T-helper 1 cell treated with Interleukin-12 subunit alpha and Interleukin-12 subunit beta and Interleukin-4 antibody, amounts not matched to agents 30 μg/mL and 1 μg/mL, for 36 hours (primary cell): ENCODE measurements around the gene PEF1.

Source experiments
- H3K27ac Mint-ChIP-seq: one replicate; pipeline ENCODE4 v1.8.0; 2021; ENCODE audit warnings: mild to moderate bottlenecking, mixed read lengths
- H3K27me3 Mint-ChIP-seq: one replicate; pipeline ENCODE4 v1.8.0; 2021; ENCODE audit warnings: low read depth, mixed read lengths
- H3K36me3 Mint-ChIP-seq: one replicate; pipeline ENCODE4 v1.8.0; 2021; ENCODE audit warnings: low read depth, mixed read lengths
- H3K4me1 Mint-ChIP-seq: one replicate; pipeline ENCODE4 v1.8.0; 2021; ENCODE audit warnings: low read depth, mixed read lengths
- H3K4me3 Mint-ChIP-seq: one replicate; pipeline ENCODE4 v1.8.0; 2021; ENCODE audit warnings: mild to moderate bottlenecking, moderate library complexity, mixed read lengths
- H3K9me3 Mint-ChIP-seq: one replicate; pipeline ENCODE4 v1.8.0; 2021; ENCODE audit warnings: mixed read lengths

PEF1 gene

DNA sequence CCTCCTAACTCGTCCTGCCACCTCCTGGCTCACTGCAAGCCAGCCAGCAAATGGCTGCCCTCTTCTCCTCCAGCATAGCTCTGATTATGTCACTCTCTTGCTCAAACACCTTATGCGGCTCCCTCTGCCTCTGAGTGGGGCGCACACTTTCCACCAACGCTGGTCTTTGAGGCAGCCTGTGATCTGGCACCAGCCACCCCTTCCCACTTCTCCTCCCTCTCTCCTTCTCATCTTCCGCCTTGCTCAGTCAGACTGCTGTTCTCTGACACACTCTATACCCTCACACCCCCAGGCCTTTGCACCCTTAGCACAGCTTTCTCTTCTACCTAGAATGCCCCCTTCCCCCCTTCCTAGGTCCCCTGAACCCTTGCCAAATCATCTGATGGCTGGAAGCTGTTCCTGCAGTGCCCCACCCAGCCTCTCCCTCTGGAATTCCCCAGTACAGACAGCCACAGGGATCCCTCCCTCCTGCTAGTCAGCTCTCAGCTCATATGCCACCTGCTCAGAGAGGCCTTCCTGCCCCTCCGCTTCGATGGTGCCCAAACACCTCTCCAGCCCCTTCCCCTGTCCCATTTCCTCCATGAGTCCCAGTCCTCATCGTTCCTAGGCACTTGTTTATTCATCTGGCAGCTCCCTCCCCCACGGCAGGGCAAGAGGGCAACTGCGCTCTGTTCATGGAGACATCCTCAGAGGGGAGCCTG is 21.7 kb upstream of the PEF1 start:
- no peak overlapping the region for H3K27ac Mint-ChIP-seq
- H3K4me1 Mint-ChIP-seq: peaks cover 9% of the 10 kb centered on the region

DNA sequence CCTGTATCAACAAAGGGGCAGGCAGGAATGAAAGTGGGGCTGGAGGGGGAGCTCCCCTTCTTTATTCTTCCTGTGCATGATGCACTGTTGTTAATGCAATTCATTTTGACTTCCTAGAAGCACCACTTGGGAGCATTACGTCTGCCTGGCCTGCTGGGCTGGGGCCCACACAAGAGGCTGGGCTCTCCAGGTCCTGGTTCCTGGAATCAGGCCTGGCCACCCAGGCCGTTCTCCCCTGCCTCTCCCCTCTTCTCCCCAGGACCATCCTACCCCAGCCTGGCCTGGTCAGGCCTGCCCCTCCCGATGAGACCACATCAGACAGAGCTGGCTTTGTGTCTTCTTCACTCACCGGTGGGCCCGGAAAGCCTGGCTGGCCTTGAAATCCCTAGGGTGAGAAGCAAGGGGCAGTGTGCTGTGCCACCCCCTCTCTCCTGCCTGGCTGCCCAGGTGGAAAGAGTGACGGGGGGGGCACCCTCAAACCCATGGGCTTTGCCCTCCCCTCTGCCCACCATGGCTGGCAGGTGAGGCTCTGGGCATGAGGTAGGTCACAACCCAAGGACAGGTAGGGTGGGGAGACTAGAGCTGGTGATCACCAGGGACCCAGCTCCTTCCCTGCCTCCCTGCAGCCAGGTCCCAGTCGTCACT is 20.7 kb upstream of the PEF1 start:
- H3K36me3 Mint-ChIP-seq: no peaks in the 10 kb centered on the region
- H3K27ac Mint-ChIP-seq: no peak overlapping the region
- H3K4me1 Mint-ChIP-seq: peaks cover 9% of the 10 kb centered on the region
- no peaks in the 10 kb centered on the region for H3K9me3 Mint-ChIP-seq
- no peak overlapping the region for H3K4me3 Mint-ChIP-seq
- peaks cover 18% of the 10 kb centered on the region for H3K27me3 Mint-ChIP-seq

More for the DNA sequence above, 21.7 kb upstream of the PEF1 start:
- H3K27me3 Mint-ChIP-seq: peaks cover 25% of the 10 kb centered on the region
- no peak overlapping the region for H3K4me3 Mint-ChIP-seq
- H3K36me3 Mint-ChIP-seq: no peaks in the 10 kb centered on the region
- no peaks in the 10 kb centered on the region for H3K9me3 Mint-ChIP-seq

DNA sequence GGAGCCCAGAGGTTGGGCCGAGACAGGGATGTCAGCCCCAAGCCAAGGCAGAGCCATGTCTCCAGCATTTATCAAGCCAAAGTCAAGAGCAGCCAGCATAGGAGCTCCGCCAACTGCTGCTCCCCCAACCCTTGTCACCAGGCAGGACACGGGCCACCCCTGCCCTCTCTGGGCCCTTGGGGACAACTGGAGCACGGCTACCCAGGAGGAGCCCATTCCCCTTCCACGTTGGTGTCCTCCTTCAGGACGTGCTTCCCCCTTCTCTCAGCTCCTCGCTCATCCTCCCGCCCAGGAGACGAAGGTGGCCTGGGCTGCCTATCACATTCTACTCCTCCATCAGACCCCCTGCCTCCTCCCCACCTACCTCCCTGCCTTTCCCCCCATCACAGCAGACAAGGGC is 19.9 kb upstream of the PEF1 start:
- Mint-ChIP-seq H3K36me3 (no peaks in the 10 kb centered on the region), H3K27me3 (peaks cover 9% of the 10 kb centered on the region), H3K4me3 (no peak overlapping the region), H3K27ac (no peak overlapping the region), H3K9me3 (no peaks in the 10 kb centered on the region), H3K4me1 (peaks cover 3% of the 10 kb centered on the region)

DNA sequence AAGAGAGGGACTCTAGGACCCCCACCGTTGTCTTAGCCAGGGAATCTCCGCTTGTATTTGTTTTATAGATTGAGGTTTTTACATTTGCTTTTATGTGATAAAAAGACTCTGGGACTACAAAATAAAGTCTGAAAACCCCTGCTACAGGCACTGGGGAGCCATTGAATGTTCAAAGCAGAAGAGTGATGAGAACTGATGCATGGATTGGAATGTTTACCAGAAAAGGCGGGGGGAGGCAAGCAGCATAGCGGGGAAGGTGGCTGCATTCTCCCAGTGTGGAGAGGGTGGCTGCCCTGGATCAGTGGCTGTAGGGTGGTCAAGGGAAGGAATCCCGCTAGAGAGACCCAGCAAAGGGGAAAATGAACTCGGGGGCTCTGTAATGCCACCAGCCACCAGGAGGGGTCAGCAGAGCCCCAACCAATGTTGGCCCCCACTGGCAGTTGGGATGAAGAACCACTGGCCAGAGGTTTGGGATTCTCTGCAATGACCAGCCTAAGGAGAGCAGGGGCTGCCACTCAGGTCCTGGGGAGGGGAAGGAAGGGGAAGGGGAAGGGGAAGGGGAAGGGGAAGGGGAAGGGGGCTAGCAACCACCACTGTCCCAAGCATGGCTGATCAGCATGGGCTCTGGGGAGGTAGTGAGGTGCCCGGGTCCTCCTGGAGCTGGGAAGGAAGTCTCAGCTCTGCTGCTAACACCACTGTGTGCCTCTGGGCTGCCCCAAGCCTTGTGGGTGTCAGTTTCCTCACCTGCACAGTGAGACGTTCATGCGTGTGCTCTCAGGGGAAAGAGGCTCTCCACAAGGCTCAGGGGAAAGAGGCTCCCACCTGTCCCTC is 19.2 kb upstream of the PEF1 start:
- no peak overlapping the region for H3K4me3 Mint-ChIP-seq
- no peaks in the 10 kb centered on the region for H3K36me3 Mint-ChIP-seq
- H3K27ac Mint-ChIP-seq: no peak overlapping the region
- no peaks in the 10 kb centered on the region for H3K9me3 Mint-ChIP-seq
- no peaks in the 10 kb centered on the region for H3K4me1 Mint-ChIP-seq
- H3K27me3 Mint-ChIP-seq: peaks cover 5% of the 10 kb centered on the region

DNA sequence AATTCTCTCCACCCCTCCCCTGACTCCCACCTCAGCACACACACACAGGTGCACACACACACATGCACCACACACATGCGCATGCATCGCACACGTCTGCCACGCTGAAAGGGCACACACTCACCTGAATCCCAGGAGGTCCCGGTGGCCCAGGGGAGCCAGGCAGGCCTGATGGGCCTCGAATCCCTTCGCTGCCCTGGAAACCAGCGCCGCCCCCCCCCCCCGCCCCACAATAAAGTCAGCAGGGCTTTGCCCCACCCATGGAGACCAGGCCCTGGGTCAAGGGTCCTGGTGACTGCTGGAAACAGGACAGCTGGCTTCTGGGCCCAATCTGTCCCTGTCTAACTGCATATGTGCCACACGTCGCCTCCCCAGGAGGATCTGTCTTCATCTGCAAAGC is 17.8 kb upstream of the PEF1 start:
- no peak overlapping the region for H3K27ac Mint-ChIP-seq
- no peaks in the 10 kb centered on the region for H3K36me3 Mint-ChIP-seq
- H3K4me3 Mint-ChIP-seq: no peak overlapping the region
- H3K9me3 Mint-ChIP-seq: no peaks in the 10 kb centered on the region
- H3K27me3 Mint-ChIP-seq: peaks cover 5% of the 10 kb centered on the region
- no peaks in the 10 kb centered on the region for H3K4me1 Mint-ChIP-seq

DNA sequence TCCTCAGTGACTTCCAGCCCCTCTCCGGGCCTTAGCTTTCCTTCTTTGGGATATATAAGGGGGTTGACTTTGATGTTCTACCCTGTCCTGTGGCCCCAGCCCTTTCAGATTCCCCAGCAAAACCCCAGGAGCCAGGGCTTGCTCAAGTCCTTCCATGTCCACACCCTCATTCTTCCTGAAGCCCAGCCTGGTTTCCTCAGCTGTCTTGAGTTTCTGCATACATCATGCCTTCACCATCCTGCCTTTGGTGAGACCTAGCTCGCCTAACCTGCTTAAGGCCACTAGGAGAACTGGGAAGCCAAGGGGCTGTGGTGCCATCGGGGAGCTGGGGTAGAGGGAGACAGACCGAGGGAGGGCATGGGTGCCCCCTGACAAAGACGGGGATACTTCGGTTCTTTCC is 17.2 kb upstream of the PEF1 start:
- no peaks in the 10 kb centered on the region for H3K4me1 Mint-ChIP-seq
- no peaks in the 10 kb centered on the region for H3K9me3 Mint-ChIP-seq
- H3K4me3 Mint-ChIP-seq: no peak overlapping the region
- peaks cover 5% of the 10 kb centered on the region for H3K27me3 Mint-ChIP-seq
- no peak overlapping the region for H3K27ac Mint-ChIP-seq
- H3K36me3 Mint-ChIP-seq: no peaks in the 10 kb centered on the region

DNA sequence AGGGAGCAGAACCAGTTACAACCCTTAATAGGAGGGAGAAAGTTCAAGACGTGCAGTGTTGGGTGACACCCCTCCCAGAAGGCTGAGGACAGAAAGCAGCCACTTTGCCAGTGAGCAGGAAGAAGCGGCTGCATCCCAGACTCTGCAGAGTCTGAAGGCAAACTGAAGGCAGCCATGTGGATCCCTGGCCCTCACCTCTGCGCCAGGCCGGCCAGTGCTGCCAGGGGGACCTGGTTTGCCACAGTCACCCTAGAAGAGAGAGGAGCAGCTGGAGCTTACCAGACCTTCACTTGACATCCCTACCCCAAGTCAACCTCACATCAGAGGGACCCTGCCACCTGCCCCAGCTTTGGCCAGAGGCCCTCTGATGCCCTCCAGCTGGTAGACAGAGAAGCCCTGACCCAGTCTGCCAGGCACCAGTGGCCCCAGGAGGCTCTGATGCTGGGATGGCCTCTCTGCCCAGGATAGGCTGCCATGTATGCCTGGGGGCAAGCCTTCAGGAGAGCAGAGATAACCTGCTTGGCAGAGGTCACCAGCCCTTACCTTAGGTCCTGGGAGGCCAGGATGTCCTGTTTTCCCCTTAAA is 16.3 kb upstream of the PEF1 start:
- H3K4me1 Mint-ChIP-seq: no peaks in the 10 kb centered on the region

DNA sequence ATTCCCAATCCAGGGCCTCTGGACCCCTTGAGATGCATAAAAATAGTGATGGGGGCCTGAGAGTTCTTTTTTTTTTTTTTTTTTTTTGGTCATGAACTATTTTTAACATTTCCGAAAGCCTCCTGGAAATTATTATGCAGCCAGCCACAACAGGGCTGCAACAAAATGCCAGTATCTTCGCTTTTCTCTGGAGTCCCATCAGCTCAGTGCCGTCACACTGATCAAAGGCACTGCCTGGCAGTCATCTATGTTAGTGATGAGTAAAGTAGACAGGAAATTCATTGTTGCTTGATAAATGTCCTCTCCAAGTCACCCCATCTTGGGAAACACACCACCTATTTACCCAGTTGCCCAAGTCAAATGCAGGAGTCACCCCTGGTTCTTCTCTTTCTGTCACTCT is 15.2 kb upstream of the PEF1 start:
- H3K27ac Mint-ChIP-seq: no peak overlapping the region
- H3K36me3 Mint-ChIP-seq: no peaks in the 10 kb centered on the region
- no peaks in the 10 kb centered on the region for H3K4me1 Mint-ChIP-seq
- no peaks in the 10 kb centered on the region for H3K9me3 Mint-ChIP-seq
- H3K27me3 Mint-ChIP-seq: peaks cover 12% of the 10 kb centered on the region
- no peak overlapping the region for H3K4me3 Mint-ChIP-seq

More for the DNA sequence above, 16.3 kb upstream of the PEF1 start:
- H3K4me3 Mint-ChIP-seq: no peak overlapping the region
- no peaks in the 10 kb centered on the region for H3K36me3 Mint-ChIP-seq
- no peak overlapping the region for H3K27ac Mint-ChIP-seq
- H3K9me3 Mint-ChIP-seq: no peaks in the 10 kb centered on the region
- peaks cover 5% of the 10 kb centered on the region for H3K27me3 Mint-ChIP-seq

DNA sequence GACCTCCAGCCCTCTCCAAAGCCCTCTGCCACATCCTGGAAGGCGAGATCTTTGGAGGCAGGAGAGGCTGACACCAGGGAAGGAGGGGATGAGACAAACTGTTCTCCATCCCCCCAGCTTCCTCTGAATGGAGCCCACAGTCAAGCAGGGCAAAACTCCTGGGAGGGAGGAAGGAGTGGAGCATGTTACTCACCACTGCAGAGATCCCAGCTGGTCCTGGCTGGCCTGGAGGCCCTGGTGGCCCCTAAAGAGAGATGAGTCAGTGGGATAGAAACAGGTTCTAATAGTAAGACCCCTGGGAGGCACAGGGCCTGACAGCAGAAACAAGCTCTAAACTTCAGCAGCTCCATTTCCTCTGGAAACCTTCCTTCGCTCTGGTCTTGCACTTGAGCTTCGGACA is 14.0 kb upstream of the PEF1 start:
- Mint-ChIP-seq H3K9me3 (no peaks in the 10 kb centered on the region), H3K36me3 (no peaks in the 10 kb centered on the region), H3K4me3 (no peak overlapping the region), H3K27me3 (peaks cover 12% of the 10 kb centered on the region), H3K4me1 (no peaks in the 10 kb centered on the region), H3K27ac (no peak overlapping the region)

DNA sequence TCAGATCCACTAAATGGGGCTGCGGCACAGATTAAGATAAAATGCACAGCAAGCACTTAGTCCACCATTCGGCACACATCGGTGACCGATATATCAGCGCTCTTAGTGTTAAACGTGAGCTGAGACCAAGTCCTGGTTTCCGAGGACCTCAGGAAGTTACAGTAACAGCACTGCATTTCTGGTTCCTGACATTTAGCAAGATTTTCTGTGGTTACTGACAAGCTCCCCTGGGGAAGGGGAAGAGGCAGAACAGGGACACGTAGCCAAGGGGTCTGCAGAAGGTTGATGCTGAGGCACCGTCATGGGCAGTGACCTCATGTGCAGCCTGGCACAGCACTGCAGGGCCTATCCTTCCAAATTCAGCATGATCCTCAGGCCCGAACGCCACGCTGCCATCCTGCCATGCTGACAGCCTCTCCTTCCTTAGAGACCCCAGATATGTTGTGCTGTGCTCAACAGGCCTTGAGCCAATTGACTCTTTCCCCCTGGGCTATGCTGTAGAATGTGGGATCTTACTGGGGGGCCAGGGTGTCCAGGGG is 13.4 kb upstream of the PEF1 start:
- H3K4me1 Mint-ChIP-seq: no peaks in the 10 kb centered on the region
- no peak overlapping the region for H3K27ac Mint-ChIP-seq
- H3K27me3 Mint-ChIP-seq: peaks cover 11% of the 10 kb centered on the region
- no peaks in the 10 kb centered on the region for H3K36me3 Mint-ChIP-seq
- no peak overlapping the region for H3K4me3 Mint-ChIP-seq
- no peaks in the 10 kb centered on the region for H3K9me3 Mint-ChIP-seq

DNA sequence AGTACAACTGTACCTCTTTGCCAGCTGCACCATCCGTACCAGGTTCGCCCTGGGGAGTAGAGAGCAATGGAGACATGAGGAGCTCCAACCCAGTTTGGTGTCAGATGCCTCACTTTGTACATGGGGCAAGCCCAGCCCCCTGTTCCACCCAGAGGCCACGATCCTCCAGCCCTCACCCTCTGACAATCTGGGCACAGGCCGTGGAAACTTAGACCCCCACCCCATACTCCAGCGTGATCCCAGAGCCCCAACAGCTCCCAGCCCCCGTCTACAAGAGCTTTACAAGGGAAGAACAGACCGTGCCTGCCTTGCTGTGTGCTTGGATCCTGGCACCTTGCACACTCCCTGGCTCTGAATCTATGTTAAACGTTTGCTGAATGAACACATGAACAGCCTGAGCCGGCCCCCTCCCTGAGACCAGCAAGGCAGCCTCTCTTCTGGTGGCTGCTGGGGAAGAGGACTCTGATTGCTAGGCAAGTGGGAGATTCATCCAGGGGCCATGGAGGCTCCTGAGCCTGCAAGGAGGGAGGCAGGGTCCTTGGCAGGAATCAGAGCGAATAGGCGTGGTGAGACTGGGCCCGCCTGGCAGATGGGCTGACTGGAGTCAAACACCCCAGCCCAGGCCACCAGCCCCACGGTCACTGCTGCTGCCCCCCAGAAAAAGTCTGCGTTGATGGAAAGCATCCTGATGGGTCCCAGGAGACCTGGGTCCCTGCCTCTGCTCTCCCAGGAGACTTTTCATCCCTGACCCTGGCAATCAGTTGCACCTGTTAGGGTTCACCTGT is 12.5 kb upstream of the PEF1 start:
- Mint-ChIP-seq H3K4me3 (no peak overlapping the region), H3K27me3 (peaks cover 7% of the 10 kb centered on the region), H3K36me3 (no peaks in the 10 kb centered on the region), H3K9me3 (no peaks in the 10 kb centered on the region), H3K27ac (no peak overlapping the region), H3K4me1 (no peaks in the 10 kb centered on the region)

DNA sequence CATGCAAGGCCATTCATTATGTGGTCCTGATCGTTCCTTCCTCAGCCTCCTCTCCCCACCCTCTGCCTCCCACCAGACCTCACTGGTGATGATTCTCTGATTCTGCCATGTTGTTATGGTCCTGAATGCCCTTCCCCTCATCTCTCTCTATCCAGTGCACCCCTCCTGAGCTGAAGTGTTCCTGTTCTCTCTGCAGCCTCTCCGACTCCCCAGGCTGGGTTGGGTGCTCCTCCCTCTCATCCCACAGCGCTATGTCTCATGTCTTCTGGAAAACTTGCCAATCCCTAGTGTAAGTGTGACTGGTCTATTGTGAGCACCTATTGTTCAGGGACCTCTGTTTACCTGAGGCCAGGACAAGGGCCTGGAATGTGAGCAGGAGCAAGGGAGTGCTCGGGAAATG is 11.1 kb upstream of the PEF1 start:
- Mint-ChIP-seq H3K36me3 (no peaks in the 10 kb centered on the region), H3K4me3 (no peak overlapping the region), H3K9me3 (no peaks in the 10 kb centered on the region), H3K4me1 (no peaks in the 10 kb centered on the region), H3K27me3 (peaks cover 8% of the 10 kb centered on the region), H3K27ac (no peak overlapping the region)

DNA sequence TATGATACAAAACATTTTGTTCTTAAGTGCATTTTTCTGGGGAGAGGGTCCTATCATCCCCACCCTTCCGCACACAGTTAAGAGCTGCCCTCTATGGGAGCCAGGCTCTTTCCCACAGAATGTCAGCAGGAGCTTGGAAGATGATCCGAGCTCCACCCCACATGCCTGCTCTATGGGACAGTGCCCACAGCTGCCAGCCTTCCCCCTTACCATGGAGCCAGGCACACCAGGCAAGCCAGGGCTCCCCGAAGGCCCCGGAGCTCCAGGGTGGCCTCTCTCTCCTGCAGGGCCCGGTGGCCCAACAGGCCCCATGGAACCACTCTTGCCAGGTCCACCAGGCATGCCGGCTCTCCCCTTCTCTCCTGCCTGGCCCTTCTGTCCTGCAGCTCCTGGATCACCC is 10.4 kb upstream of the PEF1 start:
- H3K4me3 Mint-ChIP-seq: no peak overlapping the region
- no peak overlapping the region for H3K27ac Mint-ChIP-seq
- no peaks in the 10 kb centered on the region for H3K4me1 Mint-ChIP-seq
- peaks cover 14% of the 10 kb centered on the region for H3K27me3 Mint-ChIP-seq
- no peaks in the 10 kb centered on the region for H3K9me3 Mint-ChIP-seq
- H3K36me3 Mint-ChIP-seq: no peaks in the 10 kb centered on the region

DNA sequence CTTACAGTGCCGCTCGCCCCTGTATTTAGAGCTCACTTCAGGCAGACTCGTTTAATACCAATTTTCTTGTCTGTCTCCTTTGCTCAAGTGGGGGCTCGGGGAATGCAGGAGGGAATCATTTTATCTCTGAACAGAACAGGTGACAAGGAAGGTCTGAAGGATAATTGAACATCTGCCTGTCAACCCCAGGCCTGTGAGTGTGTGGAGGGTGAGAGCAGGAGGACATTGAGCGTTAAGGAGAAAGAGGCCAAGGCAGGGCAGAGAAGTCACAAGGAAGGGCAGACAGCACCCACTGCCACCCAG is 9.7 kb upstream of the PEF1 start:
- no peak overlapping the region for H3K27ac Mint-ChIP-seq
- H3K4me1 Mint-ChIP-seq: no peaks in the 10 kb centered on the region
- H3K27me3 Mint-ChIP-seq: peaks cover 16% of the 10 kb centered on the region
- H3K9me3 Mint-ChIP-seq: no peaks in the 10 kb centered on the region
- no peak overlapping the region for H3K4me3 Mint-ChIP-seq
- H3K36me3 Mint-ChIP-seq: no peaks in the 10 kb centered on the region
